Right ventricle myocardium inferior (tissue), 1 donor: ENCODE measurements around the gene DCAF4. TPM values are rescaled to one million over a fixed set of nuclear protein-coding genes. Genes with fewer than 3 reads are reported as not detected.
"Not testable (repeated sequence)": the region's sequence is repeated elsewhere in the genome, so short reads cannot be mapped to it uniquely, and the experiment has no call there.

Source experiments
- ATAC-seq: fragments of 200-7000 bp; cut with Tn5 transposase; one replicate; pipeline ENCODE4 v1.9.1; 2020; ENCODE audit warnings: mild to moderate bottlenecking, moderate library complexity
- DNase-seq: peaks from one replicate; pipeline ENCODE4 v3.0.0; 2021; ENCODE audit errors: missing footprints
- intact Hi-C: fragments of 100-400 bp; cut with DNase I; formaldehyde crosslinking; loops from one replicate; pipeline ENCODE4 v1.11.0; 2022
- total RNA-seq: library from RNA; stranded (reverse); fragmentation: NEBNext Ultra II Directional; extraction: Animal tissue kit (Norgen Biotek cat#: 25700); gene quantifications from one replicate; pipeline ENCODE4 v1.2.1, GENCODE V29; 2021
- donor health status: DM: no; HTN: yes; CAD: no; lungs with severe emphysema.

DCAF4 gene
- total RNA-seq, 1 donor from 2014 or later = 7.9 TPM

DNA sequence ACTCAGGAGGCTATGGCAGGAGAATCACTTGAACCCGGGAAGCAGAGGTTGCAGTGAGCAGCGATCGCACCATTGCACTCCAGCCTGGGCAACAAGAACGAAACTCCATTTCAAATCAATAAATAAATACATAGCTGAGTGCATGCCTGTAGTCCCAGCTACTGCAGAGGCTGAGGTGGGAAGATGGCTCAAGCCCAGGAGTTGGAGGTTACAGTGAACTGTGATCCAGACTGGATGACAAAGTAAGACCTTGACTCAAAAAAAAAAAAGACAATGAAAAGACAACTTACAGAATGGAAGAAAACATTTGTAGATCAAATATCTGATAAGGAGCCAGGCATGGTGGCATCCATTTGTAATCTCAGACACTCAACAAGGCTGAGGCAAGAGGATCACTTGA, 73.1 kb downstream of the DCAF4 start:
- ATAC-seq (no peak), DNase-seq (no peak)
- intact Hi-C loops = no loop called here

DNA sequence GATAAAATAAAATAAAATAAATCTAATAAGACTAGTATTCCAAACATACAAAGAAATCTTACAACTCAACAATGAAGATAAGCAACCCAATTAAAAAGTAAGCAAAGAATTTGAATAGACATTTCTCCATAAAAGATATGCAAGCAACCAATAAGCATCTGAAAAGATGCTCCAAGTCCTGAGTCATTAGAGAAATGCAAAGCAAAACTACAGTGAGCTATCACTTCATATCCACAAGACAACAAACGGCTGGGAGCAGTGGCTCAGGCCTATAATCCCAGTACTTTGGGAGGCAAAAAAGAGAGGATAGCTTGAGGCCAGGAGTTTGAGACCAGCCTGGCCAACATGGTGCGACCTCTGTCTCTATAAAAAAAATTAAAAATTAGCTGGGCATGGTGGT, 73.8 kb downstream of the DCAF4 start:
- intact Hi-C loops = no loop called here
- ATAC-seq (no peak), DNase-seq (no peak)

DNA sequence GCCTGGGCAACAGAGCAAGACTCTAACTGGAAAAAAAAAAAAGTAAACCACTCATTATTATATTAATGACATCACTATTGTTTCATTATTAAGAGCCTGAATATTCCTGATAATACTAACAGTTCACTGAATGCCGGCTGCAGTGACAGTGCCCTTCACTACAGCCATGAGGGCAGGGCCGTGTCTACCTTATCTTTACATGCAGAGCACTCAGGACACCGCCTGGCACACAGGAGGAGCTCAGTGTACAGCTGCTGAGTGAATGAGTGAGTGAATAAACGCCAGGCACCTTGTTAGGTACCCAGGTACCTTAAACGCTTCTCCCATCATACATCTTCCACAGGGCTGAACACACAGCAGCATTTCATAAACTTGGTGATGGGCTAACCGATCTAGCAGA, 77.4 kb downstream of the DCAF4 start:
- intact Hi-C loops = no loop called here
- ATAC-seq (peak; percentile 83), DNase-seq (no peak)

DNA sequence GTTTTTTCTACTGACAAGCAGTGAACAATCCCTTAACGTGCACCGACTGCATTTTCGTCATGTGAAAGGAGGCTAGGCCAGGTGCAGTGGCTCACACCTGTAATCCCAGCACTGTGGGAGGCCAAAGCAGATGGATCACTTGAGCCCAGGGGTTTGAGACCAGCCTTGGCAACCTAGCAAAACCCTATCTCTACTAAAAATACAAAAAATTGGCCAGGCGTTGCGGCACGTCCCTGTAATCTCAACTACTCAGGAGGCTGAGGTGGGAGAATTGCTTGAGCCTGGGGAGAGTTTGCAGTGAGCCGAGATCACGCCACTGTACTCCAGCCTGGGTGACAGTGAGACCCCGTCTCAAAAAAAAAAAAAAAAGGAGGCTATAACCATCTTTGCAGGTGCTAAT, 78.4 kb downstream of the DCAF4 start:
- ATAC-seq, intact Hi-C loops, DNase-seq: not testable (repeated sequence)

DNA sequence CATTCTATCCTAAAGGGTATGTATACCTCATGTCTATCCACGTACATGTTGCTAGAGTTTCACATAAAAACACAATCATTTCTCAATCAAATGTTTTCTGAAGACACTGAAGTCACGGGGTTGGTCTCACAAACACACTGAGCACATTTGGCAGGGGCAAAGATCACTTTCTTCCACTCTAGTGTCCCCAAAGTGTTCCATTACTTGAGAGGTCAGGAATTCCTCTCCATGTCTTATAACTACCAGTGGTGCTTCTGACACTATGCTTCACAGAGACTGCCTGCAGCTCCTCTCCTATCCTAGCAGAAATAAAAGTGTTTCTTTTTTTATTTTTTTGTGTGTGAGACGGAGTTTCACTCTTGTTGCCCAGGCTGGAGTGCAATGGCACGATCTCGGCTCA, 81.6 kb downstream of the DCAF4 start:
- ATAC-seq = no peak
- DNase-seq = no peak
- intact Hi-C loops = no loop called here

DNA sequence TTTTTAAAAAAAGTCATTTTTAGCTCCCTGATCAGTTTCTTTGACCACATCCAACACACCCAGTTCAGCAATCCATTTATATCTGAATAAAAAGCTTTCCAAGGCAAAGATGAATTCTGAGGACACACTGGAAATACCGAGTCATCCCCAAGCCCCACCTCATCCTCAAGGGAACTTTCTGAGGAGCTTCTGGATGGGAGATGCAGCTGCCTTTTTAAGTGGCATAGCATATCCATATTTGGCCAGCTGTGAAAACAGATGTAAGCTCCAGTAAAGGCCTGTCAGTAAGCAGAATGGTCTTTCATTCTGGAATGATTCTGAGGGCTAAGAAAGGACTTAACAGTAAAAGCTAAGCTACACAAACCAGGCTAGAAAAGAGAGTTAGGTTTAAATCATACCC, 82.2 kb downstream of the DCAF4 start:
- ATAC-seq (no peak), DNase-seq (no peak)
- intact Hi-C loops = no loop called here

Other genes starting within 250 kb of the DCAF4 start
- 27.3 TPM for gene DPF3, start 32.4 kb upstream of the DCAF4 start, total RNA-seq
- gene ZFYVE1, start 100.6 kb downstream of the DCAF4 start, total RNA-seq = 14.1 TPM
- 32.8 TPM for gene RBM25, start 132.1 kb downstream of the DCAF4 start, total RNA-seq
- gene PSEN1, start 210.0 kb downstream of the DCAF4 start, total RNA-seq = 23.5 TPM